Right lobe of liver (tissue), 4 donors: ENCODE measurements around the gene CRLF2.
"Not testable (repeated sequence)": the region's sequence is repeated elsewhere in the genome, so short reads cannot be mapped to it uniquely, and the experiment has no call there.

Source experiments
- CTCF ChIP-seq, 4 donors: fragments of 200-600 bp in 3 of 4; fragments of 450-650 bp in 1 of 4; IDR thresholded peaks; one replicate each; pipeline versions ENCODE4 v1.5.1 to v1.8.0; 2016 to 2022; ENCODE audit warnings: antibody characterized with exemption in 4 of 4, mild to moderate bottlenecking in 2 of 4
- POLR2A ChIP-seq: fragments of 450-650 bp; IDR thresholded peaks from one replicate; pipeline ENCODE4 v1.6.1; 2017; ENCODE audit warnings: antibody characterized with exemption, mild to moderate bottlenecking
- donor health status: DM: no; HTN: no; CAD: no.
- donor health status: DM: no; HTN: no; CAD: no.
- donor health status: DM: no; HTN: yes; CAD: no.

GRCh38 chrX:1174609-1175545 lies 37.6 kb downstream of the CRLF2 start:
- TF ChIP-seq CTCF (IDR thresholded peaks at IDR 0.05); POLR2A: not testable (repeated sequence)
